ENCODE results near the gene CRTC2.

Gene CRTC2

DNA sequence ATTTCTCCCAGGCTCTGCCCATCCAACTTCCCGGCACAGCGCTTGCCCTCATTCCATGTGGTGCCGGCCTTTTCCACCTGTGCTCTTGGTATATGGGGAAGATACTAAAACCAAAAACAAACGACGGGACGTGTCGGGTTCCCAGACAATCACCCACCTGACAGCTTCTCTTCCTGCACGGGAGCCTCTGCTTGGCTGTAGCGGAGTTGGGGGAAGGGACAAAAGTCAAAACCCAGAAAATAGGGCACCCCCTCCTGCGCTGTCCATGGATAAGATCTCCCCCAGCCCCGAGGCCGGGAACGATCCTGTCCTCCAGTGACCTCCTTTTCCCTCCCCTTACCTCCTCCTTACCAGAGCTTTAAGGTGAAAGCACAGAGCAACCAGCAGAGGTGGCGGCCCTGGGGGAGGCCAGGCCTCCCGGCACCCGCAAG, 18.4 kb upstream of the CRTC2 start:
- H3K4me2 ChIP-seq (ENCODE audit: low read depth, low read length, poor library complexity, severe bottlenecking): peak overlapping the region; percentile 78
- H3K27me3 ChIP-seq (ENCODE audit: insufficient read depth, low read length, poor library complexity, severe bottlenecking): no peaks in the 10 kb centered on the region
- peak overlapping the region; percentile 96 for H2AFZ ChIP-seq (ENCODE audit: low read length)
- H3F3A ChIP-seq (ENCODE audit: low read depth): no peaks in the 10 kb centered on the region
- H3K9ac ChIP-seq (ENCODE audit: low read depth, low read length, poor library complexity, severe bottlenecking): peak overlapping the region; percentile 96
- H3K79me2 ChIP-seq (ENCODE audit: insufficient read depth, low read length): peaks cover 31% of the 10 kb centered on the region
- no peaks in the 10 kb centered on the region for H3K9me2 ChIP-seq (replicated peaks; ENCODE audit: low read depth, low read length)
- H4K20me1 ChIP-seq (ENCODE audit: insufficient read depth, low read length, poor library complexity, severe bottlenecking): peaks cover 8% of the 10 kb centered on the region
- peaks cover 25% of the 10 kb centered on the region for H3K4me1 ChIP-seq (ENCODE audit: insufficient read depth, low read length, poor library complexity, severe bottlenecking)
- H3K9me3 ChIP-seq (ENCODE audit: insufficient read depth, low read depth, low read length): no peaks in the 10 kb centered on the region
- peaks cover 12% of the 10 kb centered on the region; the same call in 1 of the 2 replicates for H3K36me3 ChIP-seq (ENCODE audit: insufficient read depth, low read length)
- H3K4me3 ChIP-seq (ENCODE audit: low read length, poor library complexity, severe bottlenecking): peak overlapping the region; percentile 98
- TF ChIP-seq, protein P1, sequence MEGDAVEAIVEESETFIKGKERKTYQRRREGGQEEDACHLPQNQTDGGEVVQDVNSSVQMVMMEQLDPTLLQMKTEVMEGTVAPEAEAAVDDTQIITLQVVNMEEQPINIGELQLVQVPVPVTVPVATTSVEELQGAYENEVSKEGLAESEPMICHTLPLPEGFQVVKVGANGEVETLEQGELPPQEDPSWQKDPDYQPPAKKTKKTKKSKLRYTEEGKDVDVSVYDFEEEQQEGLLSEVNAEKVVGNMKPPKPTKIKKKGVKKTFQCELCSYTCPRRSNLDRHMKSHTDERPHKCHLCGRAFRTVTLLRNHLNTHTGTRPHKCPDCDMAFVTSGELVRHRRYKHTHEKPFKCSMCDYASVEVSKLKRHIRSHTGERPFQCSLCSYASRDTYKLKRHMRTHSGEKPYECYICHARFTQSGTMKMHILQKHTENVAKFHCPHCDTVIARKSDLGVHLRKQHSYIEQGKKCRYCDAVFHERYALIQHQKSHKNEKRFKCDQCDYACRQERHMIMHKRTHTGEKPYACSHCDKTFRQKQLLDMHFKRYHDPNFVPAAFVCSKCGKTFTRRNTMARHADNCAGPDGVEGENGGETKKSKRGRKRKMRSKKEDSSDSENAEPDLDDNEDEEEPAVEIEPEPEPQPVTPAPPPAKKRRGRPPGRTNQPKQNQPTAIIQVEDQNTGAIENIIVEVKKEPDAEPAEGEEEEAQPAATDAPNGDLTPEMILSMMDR (conservative IDR thresholded peaks at IDR 0.05; ENCODE audit: low read length): no peak
- no peak for TF ChIP-seq EZH2phosphoT487 (IDR thresholded peaks at IDR 0.05; ENCODE audit: borderline replicate concordance)

DNA sequence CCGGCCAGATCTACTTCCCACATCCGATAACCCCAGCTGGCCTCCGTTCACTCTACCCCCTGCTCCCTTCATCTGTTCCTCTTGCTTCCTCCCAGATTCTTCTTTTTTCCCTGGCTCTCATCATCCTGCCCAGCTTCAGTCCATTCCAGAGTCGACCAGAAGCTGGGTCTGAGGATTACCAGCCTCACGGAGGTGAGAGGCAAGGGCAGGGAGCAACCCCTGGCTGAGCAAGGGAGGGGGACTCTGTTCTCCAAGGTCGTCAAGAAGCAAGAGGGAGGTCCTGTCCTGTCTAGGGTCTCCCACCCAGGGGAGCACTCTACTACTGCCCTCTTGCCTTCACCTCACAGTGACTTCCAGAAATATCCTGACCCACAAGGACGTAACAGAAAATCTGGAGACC, 15.1 kb upstream of the CRTC2 start:
- no peak overlapping the region for H3K4me3 ChIP-seq (ENCODE audit: low read length, poor library complexity, severe bottlenecking)
- H3K4me2 ChIP-seq (ENCODE audit: low read depth, low read length, poor library complexity, severe bottlenecking): no peak overlapping the region
- peaks cover 42% of the 10 kb centered on the region for H3K79me2 ChIP-seq (ENCODE audit: insufficient read depth, low read length)
- H3K9me2 ChIP-seq (replicated peaks; ENCODE audit: low read depth, low read length): no peaks in the 10 kb centered on the region
- no peaks in the 10 kb centered on the region for H3K27me3 ChIP-seq (ENCODE audit: insufficient read depth, low read length, poor library complexity, severe bottlenecking)
- peaks cover 40% of the 10 kb centered on the region for H3K4me1 ChIP-seq (ENCODE audit: insufficient read depth, low read length, poor library complexity, severe bottlenecking)
- TF ChIP-seq, protein P1 (conservative IDR thresholded peaks at IDR 0.05; ENCODE audit: low read length): no peak
- TF ChIP-seq EZH2phosphoT487 (IDR thresholded peaks at IDR 0.05; ENCODE audit: borderline replicate concordance): no peak
- no peak overlapping the region for H2AFZ ChIP-seq (ENCODE audit: low read length)
- H3F3A ChIP-seq (ENCODE audit: low read depth): no peaks in the 10 kb centered on the region
- peaks cover 12% of the 10 kb centered on the region; the same call in 1 of the 2 replicates for H3K36me3 ChIP-seq (ENCODE audit: insufficient read depth, low read length)
- H3K9me3 ChIP-seq (ENCODE audit: insufficient read depth, low read depth, low read length): no peaks in the 10 kb centered on the region
- no peak overlapping the region for H3K9ac ChIP-seq (ENCODE audit: low read depth, low read length, poor library complexity, severe bottlenecking)
- peaks cover 8% of the 10 kb centered on the region for H4K20me1 ChIP-seq (ENCODE audit: insufficient read depth, low read length, poor library complexity, severe bottlenecking)

DNA sequence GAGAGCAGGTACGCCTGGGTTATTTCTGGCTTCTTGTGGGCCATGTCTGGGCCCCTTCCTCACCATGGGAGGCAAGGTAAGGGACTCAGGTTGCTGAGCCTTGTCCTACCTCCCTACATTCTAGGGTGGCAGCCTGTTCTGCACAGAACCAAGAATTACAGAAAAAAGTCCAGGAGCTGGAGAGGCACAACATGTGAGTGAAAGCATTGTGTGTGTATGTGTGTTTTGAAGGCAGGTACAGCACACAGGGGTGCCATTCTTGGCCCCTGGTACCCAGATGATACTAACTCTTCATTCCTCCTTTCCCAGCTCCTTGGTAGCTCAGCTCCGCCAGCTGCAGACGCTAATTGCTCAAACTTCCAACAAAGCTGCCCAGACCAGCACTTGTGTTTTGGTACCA, 14.7 kb upstream of the CRTC2 start:
- no peak overlapping the region for H2AFZ ChIP-seq (ENCODE audit: low read length)
- peaks cover 8% of the 10 kb centered on the region for H4K20me1 ChIP-seq (ENCODE audit: insufficient read depth, low read length, poor library complexity, severe bottlenecking)
- no peaks in the 10 kb centered on the region for H3K9me2 ChIP-seq (replicated peaks; ENCODE audit: low read depth, low read length)
- TF ChIP-seq EZH2phosphoT487 (IDR thresholded peaks at IDR 0.05; ENCODE audit: borderline replicate concordance): no peak
- TF ChIP-seq, protein P1 (conservative IDR thresholded peaks at IDR 0.05; ENCODE audit: low read length): no peak
- H3K36me3 ChIP-seq (ENCODE audit: insufficient read depth, low read length): peaks cover 12% of the 10 kb centered on the region; the same call in 1 of the 2 replicates
- no peaks in the 10 kb centered on the region for H3K27me3 ChIP-seq (ENCODE audit: insufficient read depth, low read length, poor library complexity, severe bottlenecking)
- no peak overlapping the region for H3K4me2 ChIP-seq (ENCODE audit: low read depth, low read length, poor library complexity, severe bottlenecking)
- no peaks in the 10 kb centered on the region for H3K9me3 ChIP-seq (ENCODE audit: insufficient read depth, low read depth, low read length)
- H3K9ac ChIP-seq (ENCODE audit: low read depth, low read length, poor library complexity, severe bottlenecking): no peak overlapping the region
- H3K4me3 ChIP-seq (ENCODE audit: low read length, poor library complexity, severe bottlenecking): no peak overlapping the region
- H3F3A ChIP-seq (ENCODE audit: low read depth): no peaks in the 10 kb centered on the region
- peaks cover 39% of the 10 kb centered on the region for H3K4me1 ChIP-seq (ENCODE audit: insufficient read depth, low read length, poor library complexity, severe bottlenecking)
- peaks cover 47% of the 10 kb centered on the region for H3K79me2 ChIP-seq (ENCODE audit: insufficient read depth, low read length)
